Esophagus squamous epithelium (tissue), 4 donors: ENCODE data around the gene GMDS.

Source experiments
- POLR2A ChIP-seq, 4 donors: fragments of 450-650 bp; IDR thresholded peaks; one replicate each; pipeline ENCODE4 v1.6.1; 2017; ENCODE audit warnings: antibody characterized with exemption in 4 of 4, mild to moderate bottlenecking in 4 of 4, moderate library complexity in 3 of 4
- TF ChIP-seq, protein P1 (sequence below), 6 experiments: fragments of 450-650 bp in 4 of 6; fragments of 200-600 bp in 2 of 6; sonication (generic) in 2 of 6; IDR thresholded peaks; one replicate each; pipeline ENCODE4 v1.5.1; 2016 to 2019; ENCODE audit warnings: antibody characterized with exemption in 6 of 6, mild to moderate bottlenecking in 4 of 6, moderate library complexity in 4 of 6

DNA sequence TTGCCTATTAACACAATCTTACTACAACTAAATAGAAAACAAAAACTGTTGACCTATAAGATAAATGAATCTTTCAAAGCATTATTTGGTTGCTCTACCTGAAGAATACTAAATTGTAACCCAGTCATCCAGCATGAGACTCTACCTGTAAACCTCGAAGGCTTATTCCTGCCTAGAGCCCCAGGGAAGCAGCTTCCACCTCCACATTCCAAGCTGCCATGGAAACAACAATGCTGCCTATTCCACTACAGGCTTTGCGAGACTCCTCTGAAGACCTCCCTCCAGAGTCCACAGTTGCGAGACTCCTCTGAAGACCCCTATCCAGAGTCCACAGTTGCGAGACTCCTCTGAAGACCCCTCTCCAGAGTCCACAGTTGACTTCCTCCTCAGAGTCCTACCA lies 15.7 kb downstream of the GMDS start:
- TF ChIP-seq, protein P1, sequence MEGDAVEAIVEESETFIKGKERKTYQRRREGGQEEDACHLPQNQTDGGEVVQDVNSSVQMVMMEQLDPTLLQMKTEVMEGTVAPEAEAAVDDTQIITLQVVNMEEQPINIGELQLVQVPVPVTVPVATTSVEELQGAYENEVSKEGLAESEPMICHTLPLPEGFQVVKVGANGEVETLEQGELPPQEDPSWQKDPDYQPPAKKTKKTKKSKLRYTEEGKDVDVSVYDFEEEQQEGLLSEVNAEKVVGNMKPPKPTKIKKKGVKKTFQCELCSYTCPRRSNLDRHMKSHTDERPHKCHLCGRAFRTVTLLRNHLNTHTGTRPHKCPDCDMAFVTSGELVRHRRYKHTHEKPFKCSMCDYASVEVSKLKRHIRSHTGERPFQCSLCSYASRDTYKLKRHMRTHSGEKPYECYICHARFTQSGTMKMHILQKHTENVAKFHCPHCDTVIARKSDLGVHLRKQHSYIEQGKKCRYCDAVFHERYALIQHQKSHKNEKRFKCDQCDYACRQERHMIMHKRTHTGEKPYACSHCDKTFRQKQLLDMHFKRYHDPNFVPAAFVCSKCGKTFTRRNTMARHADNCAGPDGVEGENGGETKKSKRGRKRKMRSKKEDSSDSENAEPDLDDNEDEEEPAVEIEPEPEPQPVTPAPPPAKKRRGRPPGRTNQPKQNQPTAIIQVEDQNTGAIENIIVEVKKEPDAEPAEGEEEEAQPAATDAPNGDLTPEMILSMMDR (IDR thresholded peaks at IDR 0.05): no peak
- no peak for TF ChIP-seq POLR2A (IDR thresholded peaks at IDR 0.05)
